GM19463 (cell line): Measurements from ENCODE around the gene TCF12.

Experiments
- ATAC-seq: cut with Tn5 transposase; IDR thresholded peaks from one replicate; pipeline ENCODE4 v1.9.1; 2021; ENCODE audit warnings: mild to moderate bottlenecking, moderate library complexity; ENCODE audit not compliant: unreplicated experiment

The TCF12 gene

DNA sequence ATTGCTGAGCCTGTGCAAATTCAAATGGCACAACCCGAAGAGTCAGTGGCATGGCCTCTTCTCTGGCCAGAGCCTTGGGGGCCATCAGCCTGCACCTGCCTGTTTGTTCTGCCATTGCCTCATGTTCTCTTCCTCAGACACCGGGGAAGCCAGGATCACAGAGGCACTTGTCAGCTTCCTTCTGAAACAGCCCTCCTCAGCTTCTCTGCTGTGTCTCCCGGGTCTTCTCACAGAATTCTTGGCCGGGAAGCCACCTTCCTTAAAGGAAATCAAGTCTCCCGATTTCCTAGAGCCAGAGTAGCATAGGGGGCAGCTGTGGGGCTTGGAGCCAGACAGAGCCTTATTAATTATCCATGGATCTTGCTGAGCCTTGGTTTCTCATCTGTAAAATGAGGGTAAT, 410.5 kb downstream of the TCF12 start:
- no peak for ATAC-seq

DNA sequence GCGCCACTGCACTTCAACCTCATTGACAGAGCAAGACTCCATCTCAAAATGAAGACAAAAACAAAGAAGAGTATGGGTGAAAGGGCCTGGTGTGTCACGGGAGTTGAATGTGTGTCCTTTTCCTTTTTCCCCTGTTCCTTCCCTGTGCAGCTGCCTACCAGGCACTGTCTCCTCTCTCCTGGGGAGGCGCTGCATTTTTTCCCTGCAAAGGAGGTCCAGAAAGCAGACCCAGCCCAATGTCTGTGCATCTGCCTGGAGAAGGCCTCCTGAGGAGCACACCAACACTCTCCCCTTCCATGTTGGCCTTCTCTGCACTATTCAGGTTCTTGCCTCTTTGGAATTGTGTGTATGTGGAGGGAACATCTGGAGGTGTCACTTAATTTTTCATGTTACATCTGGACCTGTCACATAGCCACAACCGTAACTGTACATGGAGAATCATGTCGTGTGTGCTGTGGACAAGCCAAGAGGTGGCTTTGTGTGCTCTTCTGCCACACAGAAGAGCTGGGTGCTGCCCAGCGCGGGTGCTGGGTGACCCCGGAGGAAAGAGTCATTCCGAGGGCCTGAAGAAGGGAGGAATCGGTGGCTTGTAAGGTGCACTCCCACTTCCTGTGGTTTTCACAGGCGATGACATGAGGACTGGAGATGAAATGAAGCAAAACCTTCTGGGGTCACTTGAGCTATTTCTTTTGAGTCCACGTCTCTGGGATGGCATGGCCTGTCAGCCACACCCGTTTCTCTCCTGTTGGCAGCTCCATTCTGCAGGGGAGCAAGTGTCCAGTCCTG, 411.3 kb downstream of the TCF12 start:
- ATAC-seq: no peak

DNA sequence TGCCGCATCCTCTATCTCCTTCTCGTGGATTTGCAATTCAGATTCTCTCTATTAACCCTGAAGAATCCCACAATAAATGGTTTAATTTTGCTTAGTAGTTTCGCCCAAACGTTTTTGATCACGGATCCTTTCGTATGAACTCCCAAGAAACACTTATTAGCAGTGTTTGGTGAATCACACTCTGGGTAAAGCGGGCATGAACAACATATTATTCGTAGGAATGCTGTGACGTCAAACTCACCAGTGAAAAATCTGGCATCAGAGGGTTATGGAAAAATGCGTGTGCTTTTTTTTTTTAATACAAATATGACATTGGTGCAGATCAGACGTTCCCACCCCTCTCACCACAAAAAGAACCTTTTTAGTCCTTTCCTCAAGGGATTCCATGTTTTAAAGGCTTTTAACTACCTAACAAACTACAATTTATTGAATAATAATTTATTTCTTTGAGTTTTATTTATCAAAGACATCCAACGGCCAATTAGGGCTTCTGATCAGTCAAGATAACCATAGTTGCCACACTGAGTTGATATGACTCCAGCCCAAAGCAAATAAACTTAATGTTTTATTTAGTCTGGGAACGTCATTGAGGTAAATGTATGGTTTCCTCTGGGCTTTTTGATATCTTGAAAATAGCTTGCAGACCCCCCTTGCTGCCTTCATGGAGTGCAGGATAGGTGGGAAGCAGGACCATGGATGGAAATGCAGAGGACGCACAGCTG, 412.3 kb downstream of the TCF12 start:
- ATAC-seq: no peak

DNA sequence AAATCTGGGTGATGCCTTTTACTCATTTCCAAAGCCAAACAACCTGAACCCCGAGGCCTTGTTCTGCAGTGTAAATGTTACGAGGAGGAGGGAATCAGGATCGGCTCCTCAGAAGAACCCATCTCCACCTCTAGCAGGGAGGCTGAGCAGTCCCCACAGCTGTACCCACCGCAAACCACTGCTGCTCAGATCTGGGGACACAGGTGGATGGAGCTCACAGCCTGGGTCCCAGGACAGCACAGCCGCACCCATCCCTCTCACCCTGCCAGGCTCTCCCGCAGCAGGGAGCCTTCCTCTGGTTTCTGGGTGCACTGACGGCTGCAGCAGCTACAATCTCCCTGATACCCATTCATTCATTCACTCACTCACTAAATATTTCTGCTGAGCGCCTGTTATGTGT, 413.9 kb downstream of the TCF12 start:
- no peak for ATAC-seq

DNA sequence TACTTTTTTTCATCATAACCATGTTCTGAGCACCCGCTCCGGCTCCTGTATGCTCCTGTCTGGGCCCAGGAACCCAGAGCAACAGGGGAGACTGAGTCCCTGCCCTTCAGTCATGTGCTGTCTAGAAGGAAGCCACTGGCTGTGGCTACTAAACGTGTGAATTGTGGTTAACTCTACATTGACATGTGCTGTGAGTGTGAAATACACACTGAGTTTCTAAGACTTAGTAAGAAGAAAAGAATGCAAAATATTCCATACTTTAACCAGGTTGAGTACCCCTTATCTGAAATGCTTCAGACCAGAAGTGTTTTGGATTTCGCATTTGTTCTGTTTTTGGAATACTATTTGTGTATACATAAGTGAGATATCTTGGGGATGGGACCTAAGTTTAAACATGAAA, 415.0 kb downstream of the TCF12 start:
- ATAC-seq: no peak

DNA sequence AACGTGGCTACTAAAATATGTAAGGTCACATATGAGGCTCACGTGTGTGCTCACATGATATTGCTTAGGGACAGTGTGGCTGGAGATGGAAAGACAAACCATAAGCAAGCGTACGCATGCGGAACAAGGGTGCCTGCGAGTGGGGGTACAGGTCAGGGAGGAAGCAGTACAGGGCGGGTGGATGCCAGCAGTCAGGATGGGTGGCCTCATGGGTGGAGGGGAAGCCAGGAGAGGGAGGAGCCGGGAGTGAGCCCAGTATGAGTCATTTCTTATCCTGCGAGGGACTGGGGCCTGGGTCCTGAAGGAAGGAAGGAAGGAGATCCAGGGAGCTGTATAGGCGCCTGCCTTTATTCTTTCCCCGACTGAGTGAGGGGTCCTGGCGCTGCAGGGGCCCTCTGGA, 415.8 kb downstream of the TCF12 start:
- ATAC-seq: no peak

DNA sequence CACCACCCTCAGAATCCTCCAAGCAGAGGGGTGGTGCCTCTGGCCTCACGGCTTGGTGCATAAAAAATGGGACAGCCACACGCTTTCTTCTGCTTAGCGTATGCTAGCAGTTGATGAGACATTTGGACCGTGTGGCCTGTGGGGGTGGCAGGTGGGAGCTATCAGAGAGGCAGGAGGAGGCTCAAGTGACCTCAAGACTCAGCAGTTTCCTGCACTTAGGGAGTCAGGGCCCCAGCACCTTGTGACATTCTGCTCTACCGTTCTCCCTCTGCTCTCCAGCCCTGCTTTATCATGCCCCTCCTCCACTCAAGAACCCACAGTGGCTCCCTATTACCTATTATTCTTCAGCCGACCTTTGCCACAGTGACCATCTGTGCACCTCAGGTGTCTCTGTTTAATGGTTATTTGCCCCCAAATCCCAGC, 416.9 kb downstream of the TCF12 start:
- no peak for ATAC-seq

DNA sequence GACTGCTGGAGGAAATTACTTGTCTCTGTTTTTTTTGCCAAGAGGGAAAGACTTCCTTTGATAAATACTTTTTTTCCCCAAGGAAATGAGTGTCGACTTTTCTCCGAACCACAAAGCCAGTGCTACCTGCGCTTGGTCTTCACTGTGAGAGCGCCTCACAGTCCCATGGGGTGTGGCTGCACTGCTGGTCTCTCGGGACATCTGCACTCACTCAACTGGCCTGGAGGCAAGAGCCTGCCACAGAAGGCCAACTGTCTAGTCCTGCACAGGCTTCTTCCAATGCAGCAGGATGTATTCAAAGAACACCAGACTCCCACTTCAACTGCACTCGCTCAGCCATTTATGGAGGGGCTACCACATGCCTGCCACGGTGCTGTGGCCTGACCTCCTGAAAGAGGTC, 417.3 kb downstream of the TCF12 start:
- no peak for ATAC-seq

DNA sequence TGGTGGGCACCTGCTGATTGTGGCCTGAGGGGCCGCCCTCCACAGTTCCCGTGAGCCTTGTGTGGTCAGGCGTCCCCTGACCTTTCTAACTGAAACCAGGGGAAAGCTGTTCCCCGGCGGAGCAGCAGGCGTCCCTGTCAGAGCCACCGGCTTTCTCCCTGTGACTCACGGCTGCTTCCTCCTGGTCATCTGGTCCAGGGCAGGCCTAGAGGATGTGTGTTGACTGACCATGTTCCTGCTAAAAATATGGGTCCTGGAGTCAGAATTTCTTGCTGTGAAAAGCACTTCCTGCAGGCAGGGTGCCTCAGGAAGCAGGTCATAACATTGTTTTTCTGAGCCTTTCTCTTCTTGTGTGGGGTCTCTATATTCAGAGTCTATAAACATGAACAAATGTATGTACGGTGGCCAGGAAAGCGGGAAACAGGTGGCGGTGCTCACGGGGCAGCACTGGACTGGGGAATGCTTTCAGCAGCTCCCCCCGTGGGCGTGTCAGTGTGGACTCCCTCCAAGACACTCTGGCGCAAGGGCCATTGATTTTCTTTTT, 419.5 kb downstream of the TCF12 start:
- no peak for ATAC-seq

DNA sequence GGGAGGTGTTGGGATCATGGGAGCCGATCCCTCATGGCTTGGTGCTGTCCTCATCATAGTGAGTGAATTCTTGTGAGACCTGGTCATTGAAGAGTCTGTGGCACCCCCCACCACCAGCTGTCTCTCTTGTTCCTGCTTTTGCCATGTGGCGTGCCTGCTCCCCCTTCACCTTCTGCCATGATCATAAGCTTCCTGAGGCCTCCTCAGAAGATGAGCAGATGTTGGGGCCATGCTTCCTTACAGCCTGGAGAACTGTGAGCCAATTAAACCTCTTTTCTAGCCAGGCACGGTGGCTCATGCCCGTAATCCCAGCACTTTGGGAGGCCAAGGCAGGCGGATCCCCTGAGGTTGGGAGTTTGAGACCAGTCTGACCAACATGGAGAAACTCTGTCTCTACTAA, 420.9 kb downstream of the TCF12 start:
- ATAC-seq: no peak
